ENCODE results near the gene HMOX1. TPM values are rescaled to one million over a fixed set of nuclear protein-coding genes. Genes with fewer than 3 reads are reported as not detected.

HMOX1 gene
- total RNA-seq, 1 experiment from 2014 or later, result 26.4 TPM

- H3K4me1 ChIP-seq (ENCODE audit: control insufficient read depth in 1 of 2, insufficient read depth in 2 of 2, low read length in 2 of 2), result peaks cover 9 to 22% of the 10 kb centered on the region in 2 experiments; a peak in 3 of 4 replicates
- intact Hi-C loops (cut with micrococcal nuclease), result no loop called here
- H3K9me3 ChIP-seq (ENCODE audit: control insufficient read depth in 1 of 2, insufficient read depth in 1 of 2, low read depth in 1 of 2, low read length in 2 of 2), result no peaks in the 10 kb centered on the region
- H3K36me3 ChIP-seq (ENCODE audit: control insufficient read depth in 1 of 2, insufficient read depth in 2 of 2, low read length in 2 of 2), result peaks cover 13 to 34% of the 10 kb centered on the region in 2 experiments
- TF ChIP-seq SRF (IDR thresholded peaks at IDR 0.05; ENCODE audit: low read depth) (no peak), SP1 (IDR thresholded peaks at IDR 0.05; ENCODE audit: low read depth) (peak; percentile 92), POLR2A (IDR thresholded peaks at IDR 0.05; ENCODE audit: borderline replicate concordance, extremely low read depth, insufficient read depth, insufficient read length) (peak; percentile 18), CBX3 (IDR thresholded peaks at IDR 0.05; ENCODE audit: low read depth) (peak; percentile 34; the same call in 1 of the 2 replicates), EZH2phosphoT487 (IDR thresholded peaks at IDR 0.05; ENCODE audit: borderline replicate concordance) (no peak), SIN3A (IDR thresholded peaks at IDR 0.05; ENCODE audit: low read depth) (peak; percentile 58; the same call in 1 of the 2 replicates), JUND (IDR thresholded peaks at IDR 0.05) (no peak), POLR2AphosphoS5 (IDR thresholded peaks at IDR 0.05; ENCODE audit: low read depth, low read length) (peak; percentile 79), YY1 (IDR thresholded peaks at IDR 0.05; ENCODE audit: extremely low read depth, insufficient replicate concordance, low read depth, low read length) (peak; percentile 96), EGR1 (IDR thresholded peaks at IDR 0.05; ENCODE audit: low read depth) (0 out of 2 replicates have a peak, but pooled peaks have one; percentile 40), ATF3 (IDR thresholded peaks at IDR 0.05) (no peak), ZFX (IDR thresholded peaks at IDR 0.05) (peak; percentile 43), ELF1 (IDR thresholded peaks at IDR 0.05; ENCODE audit: borderline replicate concordance, low read depth) (peak; percentile 73)
- TF ChIP-seq, protein P1, sequence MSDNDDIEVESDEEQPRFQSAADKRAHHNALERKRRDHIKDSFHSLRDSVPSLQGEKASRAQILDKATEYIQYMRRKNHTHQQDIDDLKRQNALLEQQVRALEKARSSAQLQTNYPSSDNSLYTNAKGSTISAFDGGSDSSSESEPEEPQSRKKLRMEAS (IDR thresholded peaks at IDR 0.05), result peak; percentile 43; the same call in 1 of the 2 replicates
- peak within 1 kb of the TSS; percentile 95 to 98 for H3K4me3 ChIP-seq (replicated peaks in 1 of 2; ENCODE audit: low read depth in 1 of 2, low read length in 2 of 2)
- H3K79me2 ChIP-seq (ENCODE audit: insufficient read depth, low read length), result peaks cover 45% of the 10 kb centered on the region
- BruUV-seq (replicated peaks), result no TSS peak
- ChIA-PET POLR2A (no interaction called here), CTCF (no interaction called here), RAD21 (ENCODE audit: low non-redundant PET in 1 of 2, low total read pairs in 2 of 2, uncharacterized antibody in 2 of 2, unreplicated experiment in 2 of 2) (no interaction called here)
- H3K27ac ChIP-seq (ENCODE audit: low read depth, low read length), result peak within 1 kb of the TSS; percentile 88
- no peak within 1 kb of the TSS for H2AFZ ChIP-seq (ENCODE audit: low read depth, low read length, poor library complexity, severe bottlenecking)
- ATAC-seq, result peak; percentile 96
- no peaks in the 10 kb centered on the region for H4K20me1 ChIP-seq (ENCODE audit: insufficient read depth)
- peak within 1 kb of the TSS; percentile 85 for H3K4me2 ChIP-seq (ENCODE audit: low read length)
- peak; percentile 93 for DNase-seq (ENCODE audit: low read depth, low spot score)
- H3K9me2 ChIP-seq (ENCODE audit: insufficient read depth), result no peaks in the 10 kb centered on the region
- peak within 1 kb of the TSS; percentile 99 for H3K9ac ChIP-seq (ENCODE audit: low read length)
- no peaks in the 10 kb centered on the region for H3K27me3 ChIP-seq (ENCODE audit: insufficient read depth, low read length)
Measured at GRCh38 chr22:35399678-35400500, 19.0 kb downstream of the HMOX1 start, which contains the start of gene MCM5. MCM5 (plus strand) TSS chr22:35400140; CDS start chr22:35400439, 299 bp downstream.

Data from HCT116 (cell line).